Neural progenitor cell (in vitro differentiated cells): ENCODE results near the gene KLHL6. TPM values are rescaled to one million over a fixed set of nuclear protein-coding genes. Genes with fewer than 3 reads are reported as not detected.
A peak's percentile ranks its signal among the peaks of the same experiment; 100 is the strongest.

Source experiments
- DNase-seq: peaks from one replicate; pipeline ENCODE4 v3.0.0-alpha.2; 2016; ENCODE audit warnings: low spot score
- H2AFZ ChIP-seq: fragments of 200-600 bp; sonication (generic); replicated peaks from 2 replicates; pipeline ENCODE4 v1.6.1; 2016; ENCODE audit warnings: antibody characterized with exemption
- H3F3A ChIP-seq: fragments of 200-600 bp; sonication (generic); 2 replicates; pipeline ENCODE4 v1.6.1; 2016; ENCODE audit warnings: antibody characterized with exemption, low read depth
- H3K27ac ChIP-seq: fragments of 200-600 bp; sonication (generic); 2 replicates; pipeline ENCODE4 v1.5.1; 2016; ENCODE audit warnings: mild to moderate bottlenecking
- H3K27me3 ChIP-seq: fragments of 200-600 bp; sonication (generic); 2 replicates; pipeline ENCODE4 v1.6.1; 2016; ENCODE audit warnings: mild to moderate bottlenecking, moderate library complexity
- H3K36me3 ChIP-seq: fragments of 200-600 bp; sonication (generic); 2 replicates; pipeline ENCODE4 v1.5.1; 2016
- H3K4me1 ChIP-seq: fragments of 200-600 bp; sonication (generic); 2 replicates; pipeline ENCODE4 v1.6.1; 2016; ENCODE audit warnings: mixed run types
- H3K4me2 ChIP-seq: fragments of 200-600 bp; sonication (generic); 2 replicates; pipeline ENCODE4 v1.6.1; 2016
- H3K4me3 ChIP-seq: fragments of 200-600 bp; sonication (generic); 2 replicates; pipeline ENCODE4 v1.5.1; 2016
- H3K79me2 ChIP-seq: fragments of 200-600 bp; sonication (generic); 2 replicates; pipeline ENCODE4 v1.6.1; 2016; ENCODE audit warnings: low read depth
- H3K9ac ChIP-seq: fragments of 200-600 bp; sonication (generic); 2 replicates; pipeline ENCODE4 v1.6.1; 2016
- H3K9me3 ChIP-seq: fragments of 200-600 bp; sonication (generic); 2 replicates; pipeline ENCODE4 v1.5.1; 2016; ENCODE audit warnings: low read depth
- H4K20me1 ChIP-seq: fragments of 200-600 bp; sonication (generic); 2 replicates; pipeline ENCODE4 v1.6.1; 2016; ENCODE audit warnings: low read depth
- H3K27ac Mint-ChIP-seq: 3 replicates; pipeline ENCODE4 v1.8.0; 2021; ENCODE audit warnings: mixed read lengths
- H3K27me3 Mint-ChIP-seq: 2 replicates; pipeline ENCODE4 v1.8.0; 2022; ENCODE audit warnings: low read depth, mild to moderate bottlenecking, inconsistent platforms, moderate library complexity, mixed read lengths; ENCODE audit not compliant: insufficient read depth
- H3K36me3 Mint-ChIP-seq: 3 replicates; pipeline ENCODE4 v1.8.0; 2021; ENCODE audit warnings: mixed read lengths
- H3K4me1 Mint-ChIP-seq: 3 replicates; pipeline ENCODE4 v1.8.0; 2021; ENCODE audit warnings: mixed read lengths
- H3K4me3 Mint-ChIP-seq: 3 replicates; pipeline ENCODE4 v1.8.0; 2021; ENCODE audit warnings: mild to moderate bottlenecking, moderate library complexity, mixed read lengths
- H3K9me3 Mint-ChIP-seq: 3 replicates; pipeline ENCODE4 v1.8.0; 2020; ENCODE audit warnings: mixed read lengths
- CTCF ChIP-seq: fragments of 200-600 bp; sonication (generic); IDR thresholded peaks from 2 replicates; pipeline ENCODE4 v1.5.1; 2017; ENCODE audit warnings: antibody characterized with exemption, mild to moderate bottlenecking
- EZH2 ChIP-seq: fragments of 200-600 bp; sonication (generic); IDR thresholded peaks from 2 replicates; pipeline ENCODE4 v1.6.1; 2017; ENCODE audit warnings: antibody characterized with exemption, mild to moderate bottlenecking, moderate library complexity
- EZH2phosphoT487 ChIP-seq: fragments of 200-600 bp; sonication (generic); IDR thresholded peaks from 2 replicates; pipeline ENCODE4 v1.6.1; 2017; ENCODE audit warnings: antibody characterized with exemption
- total RNA-seq: library from RNA; depleted of rRNA; stranded (reverse); fragments of >200 nt; gene quantifications from 2 replicates; pipeline ENCODE4 v1.2.3, GENCODE V29; 2015; ENCODE audit warnings: low replicate concordance

The KLHL6 gene
- total RNA-seq, 1 donor from 2014 or later = 0.09 TPM

GRCh38 chr3:183487016-183487415 is 68.5 kb downstream of the KLHL6 start:
- Histone ChIP-seq H3F3A (peaks cover 3% of the 10 kb centered on the region), H3K9ac (no peak overlapping the region), H3K27me3 (no peaks in the 10 kb centered on the region), H3K27ac (no peak overlapping the region), H3K9me3 (no peaks in the 10 kb centered on the region), H3K4me1 (peaks cover 24% of the 10 kb centered on the region), H3K4me3 (no peak overlapping the region), H4K20me1 (no peaks in the 10 kb centered on the region), H2AFZ (no peak overlapping the region), H3K36me3 (no peaks in the 10 kb centered on the region), H3K79me2 (no peaks in the 10 kb centered on the region), H3K4me2 (peak overlapping the region; percentile 12)
- TF ChIP-seq EZH2phosphoT487 (no peak), EZH2 (no peak), CTCF (no peak)
- no peaks in the 10 kb centered on the region for H3K36me3 Mint-ChIP-seq
- H3K27ac Mint-ChIP-seq = peak overlapping the region; percentile 14
- DNase-seq = peak; percentile 47
- peaks cover 4% of the 10 kb centered on the region for H3K27me3 Mint-ChIP-seq
- H3K4me1 Mint-ChIP-seq = peaks cover 24% of the 10 kb centered on the region
- no peak overlapping the region for H3K4me3 Mint-ChIP-seq
- H3K9me3 Mint-ChIP-seq = no peaks in the 10 kb centered on the region

GRCh38 chr3:183486472-183486871 is 69.0 kb downstream of the KLHL6 start:
- no peak overlapping the region for H3K27ac ChIP-seq
- no peak overlapping the region for H3K9ac ChIP-seq
- H3K36me3 ChIP-seq = no peaks in the 10 kb centered on the region
- no peak for DNase-seq
- Mint-ChIP-seq H3K4me3 (no peak overlapping the region), H3K4me1 (peaks cover 24% of the 10 kb centered on the region), H3K27me3 (peaks cover 4% of the 10 kb centered on the region), H3K36me3 (no peaks in the 10 kb centered on the region), H3K9me3 (no peaks in the 10 kb centered on the region), H3K27ac (no peak overlapping the region)
- TF ChIP-seq CTCF = no peak
- TF ChIP-seq EZH2phosphoT487 = no peak
- no peaks in the 10 kb centered on the region for H4K20me1 ChIP-seq
- no peaks in the 10 kb centered on the region for H3K27me3 ChIP-seq
- H3K4me1 ChIP-seq = peaks cover 24% of the 10 kb centered on the region
- no peaks in the 10 kb centered on the region for H3K9me3 ChIP-seq
- H2AFZ ChIP-seq = no peak overlapping the region
- H3K4me2 ChIP-seq = peak overlapping the region; percentile 12
- no peaks in the 10 kb centered on the region for H3K79me2 ChIP-seq
- no peak overlapping the region for H3K4me3 ChIP-seq
- peaks cover 3% of the 10 kb centered on the region for H3F3A ChIP-seq

- no peaks in the 10 kb centered on the region for H3K36me3 Mint-ChIP-seq
- H3K4me2 ChIP-seq = no peak overlapping the region
Measured at GRCh38 chr3:183485585-183485984, 69.9 kb downstream of the KLHL6 start.

More at GRCh38 chr3:183485585-183485984, 69.9 kb downstream of the KLHL6 start:
- Histone ChIP-seq H3K27me3 (no peaks in the 10 kb centered on the region), H3K4me1 (peaks cover 24% of the 10 kb centered on the region), H3K9ac (no peak overlapping the region), H3K27ac (no peak overlapping the region), H4K20me1 (no peaks in the 10 kb centered on the region), H3K36me3 (no peaks in the 10 kb centered on the region), H3K9me3 (no peaks in the 10 kb centered on the region), H3K79me2 (no peaks in the 10 kb centered on the region), H2AFZ (peak overlapping the region; percentile 24), H3K4me3 (no peak overlapping the region), H3F3A (peaks cover 3% of the 10 kb centered on the region)
- H3K4me3 Mint-ChIP-seq = no peak overlapping the region
- no peaks in the 10 kb centered on the region for H3K9me3 Mint-ChIP-seq
- no peak overlapping the region for H3K27ac Mint-ChIP-seq
- peaks cover 24% of the 10 kb centered on the region for H3K4me1 Mint-ChIP-seq
- no peak for TF ChIP-seq CTCF
- TF ChIP-seq EZH2phosphoT487 = no peak
- TF ChIP-seq EZH2 = no peak
- no peak for DNase-seq
- peaks cover 4% of the 10 kb centered on the region for H3K27me3 Mint-ChIP-seq
